GM23248 (cell line): ENCODE data around the gene PSMG2. TPM values are rescaled to one million over a fixed set of nuclear protein-coding genes. Genes with fewer than 3 reads are reported as not detected.

Experiments
- DNase-seq: peaks from one replicate; pipeline ENCODE4 v3.0.0-alpha.2; 2015
- H2AFZ ChIP-seq: fragments of 200-600 bp; sonication (generic); 2 replicates; pipeline ENCODE4 v1.6.1; 2016; ENCODE audit warnings: antibody characterized with exemption
- H3F3A ChIP-seq: fragments of 200-600 bp; sonication (generic); 2 replicates; pipeline ENCODE4 v1.6.1; 2016; ENCODE audit warnings: mild to moderate bottlenecking, antibody characterized with exemption, mixed run types; ENCODE audit not compliant: insufficient read depth
- H3K27ac ChIP-seq: fragments of 200-600 bp; sonication (generic); 2 replicates; pipeline ENCODE4 v1.5.1; 2016; ENCODE audit warnings: mild to moderate bottlenecking
- H3K27me3 ChIP-seq: fragments of 200-600 bp; sonication (generic); replicated peaks from 2 replicates; pipeline ENCODE4 v1.6.1; 2016; ENCODE audit warnings: mild to moderate bottlenecking; ENCODE audit not compliant: insufficient read depth
- H3K36me3 ChIP-seq: fragments of 200-600 bp; sonication (generic); 2 replicates; pipeline ENCODE4 v1.6.1; 2016; ENCODE audit warnings: low read depth, mild to moderate bottlenecking
- H3K4me1 ChIP-seq: fragments of 200-600 bp; sonication (generic); 2 replicates; pipeline ENCODE4 v1.6.1; 2016; ENCODE audit warnings: mild to moderate bottlenecking; ENCODE audit not compliant: insufficient read depth
- H3K4me2 ChIP-seq: fragments of 200-600 bp; sonication (generic); one replicate; pipeline ENCODE4 v1.6.1; 2016; ENCODE audit warnings: mild to moderate bottlenecking; ENCODE audit not compliant: unreplicated experiment
- H3K4me3 ChIP-seq: fragments of 200-600 bp; sonication (generic); 2 replicates; pipeline ENCODE4 v1.5.1; 2016; ENCODE audit warnings: mild to moderate bottlenecking
- H3K79me2 ChIP-seq: fragments of 200-600 bp; sonication (generic); 2 replicates; pipeline ENCODE4 v1.6.1; 2016; ENCODE audit warnings: mild to moderate bottlenecking; ENCODE audit not compliant: insufficient read depth
- H3K9ac ChIP-seq: fragments of 200-600 bp; sonication (generic); 2 replicates; pipeline ENCODE4 v1.6.1; 2016; ENCODE audit warnings: mild to moderate bottlenecking
- H3K9me2 ChIP-seq: fragments of 200-600 bp; sonication (generic); 2 replicates; pipeline ENCODE4 v1.6.1; 2016; ENCODE audit warnings: mixed run types, mild to moderate bottlenecking, moderate library complexity; ENCODE audit not compliant: insufficient read depth
- H3K9me3 ChIP-seq: fragments of 200-600 bp; sonication (generic); one replicate; pipeline ENCODE4 v1.6.1; 2017; ENCODE audit warnings: low read depth
- H4K20me1 ChIP-seq: fragments of 200-600 bp; sonication (generic); 2 replicates; pipeline ENCODE4 v1.6.0; 2016; ENCODE audit not compliant: insufficient read depth
- EZH2 ChIP-seq: fragments of 200-600 bp; sonication (generic); IDR thresholded peaks from 2 replicates; pipeline ENCODE4 v1.6.1; 2018; ENCODE audit warnings: antibody characterized with exemption, mild to moderate bottlenecking; ENCODE audit not compliant: insufficient read depth, poor library complexity, severe bottlenecking
- EZH2phosphoT487 ChIP-seq: fragments of 200-600 bp; sonication (generic); IDR thresholded peaks from 2 replicates; pipeline ENCODE4 v1.6.1; 2018; ENCODE audit warnings: antibody characterized with exemption, moderate library complexity, mild to moderate bottlenecking, low read depth; ENCODE audit not compliant: insufficient read depth
- WGBS, 2 experiments: methylation state at CpG; one replicate each; pipeline ENCODE4 v1.1.6; 2015 to 2017; ENCODE audit warnings: low lambda C conversion rate in 2 of 2, low coverage in 1 of 2; ENCODE audit errors: missing lambda C conversion rate in 2 of 2; 5-methylcytosine and 5-hydroxymethylcytosine counted together
- in situ Hi-C: fragments of 300-500 bp; cut with MboI; formaldehyde crosslinking; loops from 2 replicates; pipeline ENCODE4 v1.15.0; 2020
- polyA plus RNA-seq: library from polyadenylated mRNA; unstranded; fragments of >200 nt; fragmentation: Nextera tagmentation; extraction: Ambion mirVana; gene quantifications from 2 replicates; pipeline ENCODE4 v1.2.1, GENCODE V29; 2016
- total RNA-seq: library from RNA; depleted of rRNA; stranded (reverse); fragments of >200 nt; shearing (Covaris generic); gene quantifications from 2 replicates; pipeline ENCODE4 v1.2.3, GENCODE V29; 2014; rRNA removed

The PSMG2 gene, protein sequence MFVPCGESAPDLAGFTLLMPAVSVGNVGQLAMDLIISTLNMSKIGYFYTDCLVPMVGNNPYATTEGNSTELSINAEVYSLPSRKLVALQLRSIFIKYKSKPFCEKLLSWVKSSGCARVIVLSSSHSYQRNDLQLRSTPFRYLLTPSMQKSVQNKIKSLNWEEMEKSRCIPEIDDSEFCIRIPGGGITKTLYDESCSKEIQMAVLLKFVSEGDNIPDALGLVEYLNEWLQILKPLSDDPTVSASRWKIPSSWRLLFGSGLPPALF
- total RNA-seq: 63.4 and 81.7 TPM in 2 replicates
- 125 and 128 TPM in 2 replicates for polyA plus RNA-seq

DNA sequence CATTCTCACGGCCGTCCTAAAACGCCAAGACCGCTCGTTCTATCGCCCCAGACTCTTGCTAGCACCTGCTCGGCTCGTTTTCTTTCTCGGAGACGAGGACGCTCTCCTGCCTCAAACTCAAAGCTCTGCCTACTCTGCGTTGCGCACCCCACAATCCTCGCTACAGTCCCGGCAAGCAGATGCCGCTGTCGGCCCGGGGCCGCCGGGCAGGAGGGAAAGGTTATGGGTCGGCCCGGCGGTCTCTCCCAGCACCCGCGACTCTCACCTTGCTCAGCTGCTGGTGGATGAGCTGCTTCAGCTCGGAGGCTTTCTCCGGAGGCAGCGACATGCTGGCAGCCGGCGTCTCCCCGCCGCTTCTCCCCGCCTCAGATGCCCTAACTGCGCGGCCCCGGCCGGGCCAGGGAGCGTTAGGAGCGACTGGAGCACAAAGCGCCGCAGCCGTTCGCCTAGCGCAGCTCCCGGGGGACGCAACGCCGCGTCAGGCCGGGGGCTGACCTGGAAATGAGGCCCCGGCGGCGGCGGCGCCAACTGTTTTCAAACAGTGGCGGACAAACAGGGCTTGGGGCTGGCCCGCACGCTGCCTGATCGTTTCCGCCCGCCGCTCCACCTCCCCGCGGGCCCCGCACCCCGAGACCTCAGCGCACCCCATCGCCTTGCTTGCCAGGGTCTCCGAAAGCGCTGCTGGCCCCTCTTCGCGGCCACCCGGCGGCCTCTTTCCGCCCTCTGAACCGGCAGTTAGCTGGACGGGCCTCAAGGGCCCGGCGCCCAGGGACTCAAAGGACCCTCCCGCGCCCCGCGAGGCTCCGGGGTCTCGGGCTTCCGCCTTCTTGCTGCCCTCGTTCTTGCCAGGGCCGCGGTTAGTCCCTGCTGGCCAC, at the start of gene PSMG2, which contains the start of gene CEP76:
Gene PSMG2 (plus strand): TSS at position 822 of the 875 bp plus-strand sequence. CDS start 66 bp downstream, outside the sequence.
Gene CEP76 (minus strand): TSS at position 503 of the 875 bp plus-strand sequence. CDS start 175 bp downstream, at position 328.
- H3K27ac ChIP-seq: peak within 1 kb of the TSS; percentile 96
- TF ChIP-seq EZH2: no peak
- TF ChIP-seq EZH2phosphoT487: no peak
- peak; percentile 96 for DNase-seq
- peaks cover 11% of the 10 kb centered on the region; the same call in 1 of the 2 replicates for H3F3A ChIP-seq
- H3K36me3 ChIP-seq: peaks cover 10% of the 10 kb centered on the region; the same call in 1 of the 2 replicates
- H3K4me1 ChIP-seq: peaks cover 10% of the 10 kb centered on the region
- H3K4me3 ChIP-seq: peak within 1 kb of the TSS; percentile 98
- peaks cover 77% of the 10 kb centered on the region for H3K79me2 ChIP-seq
- H3K9ac ChIP-seq: peak within 1 kb of the TSS; percentile 98
- in situ Hi-C loops: no loop called here
- peak within 1 kb of the TSS; percentile 97 for H3K4me2 ChIP-seq
- 1% methylated on average over 56 to 75 of the region's 89 CpGs for WGBS, 2 experiments
- H2AFZ ChIP-seq: peak within 1 kb of the TSS; percentile 92
- H3K27me3 ChIP-seq: no peaks in the 10 kb centered on the region
- H4K20me1 ChIP-seq: no peaks in the 10 kb centered on the region
- no peaks in the 10 kb centered on the region for H3K9me3 ChIP-seq
- no peaks in the 10 kb centered on the region for H3K9me2 ChIP-seq

DNA sequence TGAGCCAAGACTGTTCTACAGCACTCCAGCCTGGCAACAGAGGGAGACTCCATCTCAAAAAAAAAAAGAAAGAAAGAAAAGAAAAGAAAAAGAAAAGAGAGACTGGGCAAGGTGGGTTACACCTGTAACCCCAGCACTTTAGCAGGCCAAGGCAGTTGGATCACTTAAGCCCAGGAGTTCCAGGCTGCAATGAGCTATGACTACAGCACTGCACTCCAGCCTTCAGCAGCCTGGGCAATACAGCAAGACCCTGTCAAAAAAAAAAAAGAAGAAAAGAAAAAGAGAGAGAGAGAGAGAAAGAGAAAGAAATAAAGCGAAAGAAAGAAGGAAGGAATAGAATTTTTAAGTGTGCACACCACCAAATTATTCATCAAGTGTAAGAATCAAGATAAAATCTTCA, 47.9 kb upstream of the PSMG2 start:
- DNase-seq: no peak
- H3K9ac ChIP-seq: no peak overlapping the region
- H4K20me1 ChIP-seq: peaks cover 10% of the 10 kb centered on the region
- TF ChIP-seq EZH2 (no peak), EZH2phosphoT487 (no peak)
- no peaks in the 10 kb centered on the region for H3K9me2 ChIP-seq
- H3K27me3 ChIP-seq: no peaks in the 10 kb centered on the region
- H3K4me2 ChIP-seq: no peak overlapping the region
- H3K4me1 ChIP-seq: peaks cover 34% of the 10 kb centered on the region
- peaks cover 67% of the 10 kb centered on the region for H3K79me2 ChIP-seq
- no peak overlapping the region for H3K27ac ChIP-seq
- H2AFZ ChIP-seq: no peak overlapping the region
- no peaks in the 10 kb centered on the region for H3K9me3 ChIP-seq
- H3K36me3 ChIP-seq: no peaks in the 10 kb centered on the region
- WGBS, 2 experiments: 86 to 93% methylated on average over 1 of the region's 1 CpG
- no peak overlapping the region for H3K4me3 ChIP-seq
- H3F3A ChIP-seq: peaks cover 54% of the 10 kb centered on the region
- in situ Hi-C loops: no loop called here

DNA sequence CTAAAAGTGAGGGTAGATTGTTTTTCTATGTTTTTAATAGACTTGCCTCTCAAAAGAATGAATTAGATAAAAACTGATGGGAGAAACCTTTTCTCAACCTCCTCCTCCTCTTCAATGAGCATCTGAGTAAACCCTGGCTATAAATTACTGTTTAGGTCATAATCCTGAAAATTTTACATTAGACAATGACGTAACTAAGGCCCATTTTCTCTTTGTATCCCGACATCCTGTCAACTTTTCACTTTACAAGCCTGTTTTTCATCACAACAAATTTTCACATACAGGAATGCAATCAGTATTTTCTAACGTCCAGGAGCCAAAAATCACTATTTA, 46.3 kb upstream of the PSMG2 start:
- Histone ChIP-seq H3K9me3 (no peaks in the 10 kb centered on the region), H3K4me2 (peak overlapping the region; percentile 86), H3K27ac (peak overlapping the region; percentile 79), H3K4me3 (peak overlapping the region; percentile 81), H3K79me2 (peaks cover 51% of the 10 kb centered on the region), H3K9me2 (no peaks in the 10 kb centered on the region), H2AFZ (peak overlapping the region; percentile 62), H3K36me3 (no peaks in the 10 kb centered on the region), H3K9ac (peak overlapping the region; percentile 92), H3F3A (peaks cover 48% of the 10 kb centered on the region), H3K27me3 (no peaks in the 10 kb centered on the region), H4K20me1 (peaks cover 10% of the 10 kb centered on the region), H3K4me1 (peaks cover 34% of the 10 kb centered on the region)
- TF ChIP-seq EZH2phosphoT487 (no peak), EZH2 (no peak)
- 1% methylated on average over 3 of the region's 3 CpGs for WGBS, 2 experiments
- in situ Hi-C loops: no loop called here
- peak; percentile 72 for DNase-seq

DNA sequence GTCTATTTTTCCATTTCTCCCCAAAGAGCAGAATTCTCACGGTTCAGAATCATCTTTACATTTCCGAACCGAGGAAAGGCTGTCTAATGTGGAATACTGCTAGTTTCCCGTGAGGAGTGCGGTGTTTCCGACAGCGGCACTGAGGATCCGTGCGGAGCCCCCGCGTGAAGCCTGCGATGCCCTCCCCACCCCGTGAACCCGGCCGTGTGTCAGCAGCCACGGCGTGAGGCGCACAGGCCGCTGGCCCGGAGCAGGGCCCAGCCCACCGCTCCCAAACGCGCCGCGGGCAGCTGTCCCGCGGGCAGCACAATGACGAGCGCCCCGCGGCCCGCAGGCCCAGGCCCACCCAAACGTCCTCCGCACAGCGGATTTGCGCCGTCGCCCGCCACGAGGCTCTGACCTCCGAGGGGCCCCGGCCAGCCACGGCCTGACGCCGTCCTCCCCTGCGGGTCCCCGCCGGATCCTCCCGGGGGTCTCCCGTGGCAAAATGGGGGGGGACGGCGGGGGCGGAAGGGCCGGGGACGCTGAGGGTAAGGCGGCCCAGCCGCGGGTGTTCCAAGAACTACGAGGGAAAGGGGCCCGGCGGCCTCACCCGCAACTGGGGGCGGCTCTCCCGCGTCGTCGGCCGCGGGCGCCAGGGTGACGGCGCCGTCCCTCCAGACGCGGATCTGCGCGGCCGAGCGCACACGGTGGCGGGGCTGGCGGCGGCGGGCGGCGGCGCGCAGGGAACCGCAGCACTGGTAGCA, 45.7 kb upstream of the PSMG2 start:
- Histone ChIP-seq H3K4me2 (peak overlapping the region; percentile 86), H3K9me3 (no peaks in the 10 kb centered on the region), H4K20me1 (peaks cover 10% of the 10 kb centered on the region), H3K27me3 (no peaks in the 10 kb centered on the region), H3K4me1 (peaks cover 31% of the 10 kb centered on the region), H3F3A (peaks cover 43% of the 10 kb centered on the region), H3K27ac (peak overlapping the region; percentile 79), H3K9ac (peak overlapping the region; percentile 92), H2AFZ (peak overlapping the region; percentile 62), H3K9me2 (no peaks in the 10 kb centered on the region), H3K79me2 (peaks cover 45% of the 10 kb centered on the region), H3K4me3 (peak overlapping the region; percentile 81), H3K36me3 (no peaks in the 10 kb centered on the region)
- peak; percentile 82 for DNase-seq
- in situ Hi-C loops: no loop called here
- no peak for TF ChIP-seq EZH2phosphoT487
- TF ChIP-seq EZH2: no peak
- 1 to 3% methylated on average over 38 to 54 of the region's 89 CpGs for WGBS, 2 experiments
